HPDE6-E6E7 (cell line): Measurements from ENCODE around the gene CD96.
"Not testable (repeated sequence)": the region's sequence is repeated elsewhere in the genome, so short reads cannot be mapped to it uniquely, and the experiment has no call there.

Experiments
- DNase-seq: peaks from one replicate; pipeline ENCODE4 v3.0.0; 2011; ENCODE audit warnings: missing footprints; ENCODE audit errors: extremely low spot score

CD96 gene

DNA sequence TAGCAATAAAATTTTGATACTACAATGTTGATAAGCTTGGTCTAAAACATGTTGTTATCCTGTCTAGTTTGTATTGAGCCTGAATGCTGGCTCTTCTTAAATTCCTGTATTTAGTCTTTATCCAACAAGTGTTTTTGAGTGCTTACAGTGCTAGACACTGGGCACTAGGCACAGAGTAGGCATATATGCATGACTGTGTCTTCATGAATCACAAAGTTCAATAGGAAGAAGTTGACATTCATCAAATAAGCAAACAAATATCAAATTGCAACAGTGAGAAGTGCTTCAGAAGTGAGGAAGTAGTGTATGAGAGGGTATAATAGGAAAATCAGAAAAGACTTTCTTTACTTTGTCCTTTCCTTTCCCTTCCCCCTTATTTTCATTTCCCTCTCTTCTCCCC lies 6.8 kb downstream of the CD96 start:
- DNase-seq, result no peak

DNA sequence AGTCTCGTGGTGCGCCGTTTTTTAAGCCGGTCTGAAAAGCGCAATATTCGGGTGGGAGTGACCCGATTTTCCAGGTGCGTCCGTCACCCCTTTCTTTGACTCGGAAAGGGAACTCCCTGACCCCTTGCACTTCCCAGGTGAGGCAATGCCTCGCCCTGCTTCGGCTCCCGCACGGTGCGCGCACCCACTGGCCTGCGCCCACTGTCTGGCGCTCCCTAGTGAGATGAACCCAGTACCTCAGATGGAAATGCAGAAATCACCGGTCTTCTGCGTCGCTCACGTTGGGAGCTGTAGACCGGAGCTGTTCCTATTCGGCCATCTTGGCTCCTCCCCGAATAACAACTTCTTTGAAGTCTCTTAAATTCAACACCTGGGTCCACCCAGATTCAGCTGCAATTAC lies 19.9 kb downstream of the CD96 start:
- DNase-seq, result not testable (repeated sequence)

DNA sequence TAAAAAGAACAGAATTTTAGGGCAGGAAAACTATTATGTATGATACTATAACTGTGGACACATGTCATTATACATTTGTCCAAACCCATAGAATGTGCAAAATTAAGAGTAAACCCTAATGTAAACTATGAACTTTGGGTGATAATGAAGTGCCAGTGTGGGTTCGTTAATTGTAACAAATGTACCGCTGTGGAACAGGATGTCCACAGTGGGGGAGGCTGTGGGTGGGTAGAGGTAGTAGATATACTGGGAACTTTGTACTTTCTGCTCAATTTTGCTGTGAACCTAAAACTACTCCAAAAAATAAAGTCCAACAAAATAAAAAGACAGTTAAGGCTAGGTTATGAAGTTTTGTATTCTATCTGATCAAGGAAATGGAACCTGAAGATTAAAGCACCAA lies 24.8 kb downstream of the CD96 start:
- DNase-seq, result no peak

DNA sequence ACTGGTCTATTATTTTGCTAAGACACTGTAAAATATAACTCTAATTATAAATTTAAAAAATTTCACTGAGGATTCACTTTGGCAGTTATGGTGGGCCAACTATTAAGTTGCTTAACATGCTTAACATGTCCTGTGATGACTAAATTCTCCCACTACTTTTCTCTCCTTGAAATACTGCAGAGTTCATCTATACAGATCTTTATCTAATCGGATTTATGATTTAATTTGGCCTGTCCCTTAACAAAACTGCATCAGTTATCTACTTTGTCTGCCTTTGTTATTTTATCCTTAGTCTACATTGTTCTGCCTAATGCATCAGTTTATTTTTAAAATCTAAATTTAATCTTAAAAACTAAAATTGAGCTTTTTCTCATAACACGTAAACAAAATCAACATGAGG lies 26.4 kb downstream of the CD96 start:
- no peak for DNase-seq

DNA sequence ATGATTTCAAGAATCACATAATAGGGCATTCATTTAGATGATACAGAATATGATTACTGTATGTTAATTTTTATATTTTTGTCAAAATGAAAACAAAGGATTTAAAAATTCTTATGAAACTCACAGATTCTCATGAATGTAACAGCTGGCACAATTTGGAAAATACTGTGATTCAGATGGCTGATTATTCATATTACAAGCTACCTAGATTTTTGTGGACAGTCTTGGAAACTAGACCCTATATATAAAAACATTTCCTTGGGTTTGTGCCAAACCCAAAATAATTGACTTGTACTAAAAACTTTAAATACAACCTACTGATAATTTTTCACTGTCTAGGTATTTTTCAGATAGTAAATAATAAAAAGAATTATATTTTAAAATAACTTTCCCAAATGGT lies 26.9 kb downstream of the CD96 start:
- no peak for DNase-seq

DNA sequence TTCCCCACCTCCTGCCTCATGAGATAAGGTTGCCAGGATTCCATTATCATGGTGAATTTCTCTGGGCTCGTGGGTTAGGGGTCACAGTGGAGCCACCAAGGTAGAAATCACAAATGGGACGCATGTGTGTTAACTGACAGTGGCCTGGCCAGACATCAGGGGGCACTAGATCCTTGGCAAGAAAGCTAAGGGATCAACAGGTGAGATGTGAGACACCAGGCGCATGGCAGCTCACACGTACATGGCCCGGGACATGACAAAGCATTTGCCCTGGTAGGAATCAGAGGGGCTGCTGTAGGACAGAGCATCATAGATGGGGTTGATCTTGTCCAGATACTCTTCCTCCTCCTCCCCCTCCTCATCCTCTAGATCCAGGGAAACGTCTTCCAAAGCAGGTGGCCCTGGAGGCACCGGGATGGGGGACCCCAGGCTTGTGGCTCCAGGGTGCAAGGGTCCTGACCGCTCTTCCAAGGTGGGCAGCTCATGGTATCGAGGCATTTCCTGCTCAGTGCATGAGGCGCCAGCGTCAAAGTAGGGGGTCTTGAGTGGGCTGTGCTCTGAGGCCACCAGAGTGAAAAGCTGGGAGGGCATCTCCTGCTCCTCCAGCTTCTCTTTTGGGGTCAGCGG lies 28.5 kb downstream of the CD96 start:
- DNase-seq, result no peak

DNA sequence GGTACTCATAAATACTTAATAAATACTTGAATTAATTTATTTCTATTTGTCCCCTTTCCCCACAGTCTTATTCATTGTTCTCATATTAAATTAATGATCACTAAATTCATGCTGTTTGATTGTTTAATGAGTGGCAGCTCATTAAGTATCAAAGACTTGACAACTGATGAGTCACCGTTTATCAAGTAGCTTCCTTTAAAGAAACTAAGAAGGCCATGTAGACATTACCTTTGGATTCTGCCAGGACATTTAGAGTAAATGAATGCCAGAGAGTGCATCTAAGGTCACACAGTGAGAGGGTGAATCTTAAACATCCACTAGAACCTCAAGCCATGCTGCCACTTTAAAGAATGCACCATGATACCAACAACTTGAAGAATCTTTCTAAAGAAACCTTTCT lies 29.3 kb downstream of the CD96 start:
- no peak for DNase-seq

DNA sequence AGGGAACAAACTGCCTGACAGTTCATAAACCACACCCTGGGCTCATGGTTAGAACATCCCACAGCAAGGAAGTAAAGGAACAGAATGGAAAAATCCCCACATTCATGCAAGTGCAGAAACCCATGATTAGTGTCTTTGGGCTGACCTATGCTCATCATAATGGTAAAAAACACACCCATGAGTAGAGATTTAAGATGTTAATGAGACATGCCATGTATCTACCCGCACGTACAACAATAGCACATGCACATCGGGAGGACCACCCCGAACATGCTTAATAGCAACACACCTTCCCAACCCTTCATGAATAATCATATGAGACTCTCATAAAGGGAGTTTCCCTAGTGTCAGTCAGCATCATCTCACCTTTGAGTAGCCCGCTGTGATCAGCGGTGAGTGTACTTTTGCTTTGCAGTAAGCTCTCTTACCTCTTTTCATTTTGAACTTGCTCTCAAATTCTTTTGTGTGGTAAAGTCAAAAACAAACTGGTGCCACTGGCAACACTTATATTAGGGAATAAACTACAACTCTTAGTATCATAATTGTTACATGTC lies 30.0 kb downstream of the CD96 start:
- no peak for DNase-seq

DNA sequence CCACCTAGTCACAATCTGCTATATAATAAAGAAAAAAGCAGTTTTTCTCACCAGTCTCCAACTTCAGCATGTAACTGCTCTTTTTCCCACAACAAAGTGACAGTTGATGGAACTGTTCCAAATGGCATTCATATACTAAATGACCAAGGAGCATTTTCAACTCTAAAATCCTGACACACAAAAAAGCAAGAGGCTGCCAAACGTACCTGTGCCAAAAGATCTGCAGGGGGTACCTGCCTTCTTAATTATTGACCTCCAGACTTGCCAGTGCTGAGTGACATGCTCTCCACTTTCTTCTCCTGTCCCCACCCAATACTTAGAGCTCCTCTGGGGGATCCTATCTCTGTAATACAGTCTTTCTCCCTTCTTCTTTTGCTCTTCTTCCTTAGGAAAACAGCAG lies 35.1 kb downstream of the CD96 start:
- DNase-seq, result no peak

DNA sequence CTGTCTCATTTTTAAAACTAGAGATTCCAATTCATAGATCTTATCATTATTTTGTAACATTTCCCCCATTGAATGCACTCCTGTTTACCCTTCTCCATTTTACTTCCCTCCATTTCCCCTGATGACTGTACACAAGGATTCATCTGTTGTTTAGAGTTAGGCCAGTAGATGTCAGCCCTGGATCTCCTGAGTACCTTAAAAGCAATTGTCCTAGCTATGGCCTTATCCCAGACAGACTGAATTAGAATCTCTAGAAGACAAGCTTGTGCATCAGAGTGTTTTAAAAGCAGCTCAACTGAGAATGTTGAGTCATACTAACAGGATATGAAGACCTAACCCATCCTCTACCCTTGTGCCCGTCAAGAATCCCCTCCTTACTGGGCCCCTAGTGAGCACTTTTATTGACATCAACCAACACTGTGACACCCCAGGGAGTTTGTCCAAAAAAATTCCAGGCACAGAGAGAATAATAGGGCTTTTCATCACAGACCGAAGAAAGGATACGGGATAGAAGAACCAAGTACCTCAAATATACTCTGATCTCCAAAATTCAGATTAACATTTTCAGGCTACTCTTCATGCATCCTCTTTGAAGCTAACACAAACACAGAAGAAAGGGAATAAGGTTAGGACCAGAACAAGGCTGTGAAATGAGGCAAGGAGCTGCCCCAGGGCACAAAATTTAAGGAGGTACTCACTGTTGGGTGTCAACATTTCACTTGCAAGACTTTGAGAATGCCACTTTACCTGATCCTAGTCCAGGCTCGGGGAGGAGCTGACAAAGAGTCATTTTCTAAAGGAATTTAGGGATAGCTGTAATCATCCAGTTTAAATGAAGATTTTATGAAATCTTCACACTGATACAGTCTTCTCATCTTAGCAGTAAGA lies 36.0 kb downstream of the CD96 start:
- peak; percentile 67 for DNase-seq

DNA sequence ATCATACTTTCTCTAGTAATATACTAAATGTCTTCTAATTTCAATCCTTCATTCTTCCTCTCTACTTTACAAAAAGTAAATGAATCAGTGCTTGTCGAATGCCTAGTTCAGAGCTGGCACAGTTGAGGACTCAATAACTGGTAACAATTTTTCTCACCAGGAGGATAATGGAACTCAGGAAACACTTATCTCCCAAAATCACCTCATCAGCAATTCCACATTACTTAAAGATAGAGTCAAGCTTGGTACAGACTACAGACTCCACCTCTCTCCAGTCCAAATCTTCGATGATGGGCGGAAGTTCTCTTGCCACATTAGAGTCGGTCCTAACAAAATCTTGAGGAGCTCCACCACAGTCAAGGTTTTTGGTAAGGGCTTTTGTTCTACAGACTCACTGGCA lies 36.9 kb downstream of the CD96 start:
- DNase-seq, result no peak

DNA sequence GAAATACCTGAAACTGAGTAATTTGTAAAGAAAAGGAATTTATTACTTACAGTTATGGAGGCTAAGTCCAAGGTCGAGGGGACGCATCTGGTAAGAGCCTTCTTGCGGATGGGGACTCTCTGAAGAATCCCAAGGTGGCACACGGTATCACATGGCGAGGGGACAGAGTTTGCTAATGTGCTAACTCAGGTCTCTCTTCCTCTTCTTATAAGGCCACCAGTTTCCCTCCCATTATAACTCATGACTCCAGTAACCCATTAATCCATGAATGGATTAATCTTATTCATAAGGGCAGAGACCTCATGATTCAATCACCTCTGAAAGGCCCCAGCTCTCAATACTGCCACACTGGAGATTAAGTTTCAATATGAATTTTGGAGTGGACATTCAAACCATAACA lies 37.5 kb downstream of the CD96 start:
- no peak for DNase-seq

DNA sequence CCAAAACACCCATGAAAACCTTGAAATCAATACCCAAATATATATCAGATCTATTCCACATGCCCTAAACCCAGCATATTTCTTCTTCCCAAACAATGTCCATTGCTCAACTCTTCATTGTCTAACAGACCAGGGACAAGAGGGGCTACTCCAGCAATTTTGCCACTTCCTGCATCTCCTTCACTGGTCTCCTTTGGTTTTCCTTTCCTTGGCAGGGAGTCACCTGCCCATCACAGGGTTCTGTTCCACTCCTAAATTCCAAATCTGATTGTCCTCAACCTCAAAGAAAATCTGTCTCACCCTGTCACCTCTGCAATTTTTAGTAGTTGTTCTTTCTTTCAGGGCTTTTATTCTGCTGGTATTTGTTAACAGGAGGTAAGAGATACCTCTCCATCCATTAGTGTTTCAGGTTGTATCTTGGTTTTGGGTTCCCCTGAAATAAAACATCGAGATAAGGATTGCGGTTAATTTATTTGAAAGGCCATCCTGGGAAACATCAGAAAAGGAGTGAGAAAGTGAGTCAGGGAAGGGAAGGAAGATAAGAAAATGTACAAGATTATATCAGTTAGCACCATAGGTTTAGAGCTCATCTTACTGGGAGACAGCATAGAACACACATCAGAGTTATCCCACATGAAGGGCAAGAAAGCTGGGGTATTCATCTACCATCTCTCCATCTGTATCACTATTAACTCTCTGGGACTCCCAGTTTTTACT lies 39.6 kb downstream of the CD96 start:
- no peak for DNase-seq

DNA sequence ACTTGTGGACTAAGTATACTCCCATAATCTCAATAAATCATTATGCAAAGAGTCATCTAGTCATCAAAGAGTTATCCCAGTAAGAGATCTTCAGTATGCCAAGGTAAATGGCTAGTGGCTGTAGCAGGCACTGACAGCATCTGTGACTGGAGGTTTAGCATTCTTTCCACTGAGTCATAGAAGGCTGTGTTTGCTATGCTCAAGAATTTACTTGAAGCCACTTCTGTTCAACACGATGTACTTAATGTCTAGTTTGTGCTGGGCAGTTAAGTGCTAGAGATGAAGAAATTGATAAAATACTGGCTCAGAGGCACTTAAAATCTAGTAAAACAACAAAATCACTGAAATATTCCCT lies 40.1 kb downstream of the CD96 start:
- peak; percentile 47 for DNase-seq

DNA sequence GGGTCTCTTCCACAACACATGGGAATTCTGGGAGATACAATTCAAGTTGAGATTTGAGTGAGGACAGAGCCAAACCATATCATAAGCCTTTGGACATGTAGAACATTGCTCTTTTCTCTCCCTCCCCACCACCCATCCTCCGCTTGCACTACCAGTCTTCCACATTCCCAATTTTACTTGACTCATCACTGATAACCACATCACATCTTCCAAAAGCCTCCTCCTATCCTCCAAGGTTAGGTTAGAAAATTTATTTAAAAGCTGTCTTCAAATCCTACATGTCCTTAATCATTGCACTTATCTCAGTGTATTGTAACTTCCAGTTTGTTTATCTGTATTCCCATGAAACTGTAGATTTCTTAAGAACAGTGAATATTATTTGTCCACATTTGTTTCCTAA lies 42.7 kb downstream of the CD96 start:
- no peak for DNase-seq

DNA sequence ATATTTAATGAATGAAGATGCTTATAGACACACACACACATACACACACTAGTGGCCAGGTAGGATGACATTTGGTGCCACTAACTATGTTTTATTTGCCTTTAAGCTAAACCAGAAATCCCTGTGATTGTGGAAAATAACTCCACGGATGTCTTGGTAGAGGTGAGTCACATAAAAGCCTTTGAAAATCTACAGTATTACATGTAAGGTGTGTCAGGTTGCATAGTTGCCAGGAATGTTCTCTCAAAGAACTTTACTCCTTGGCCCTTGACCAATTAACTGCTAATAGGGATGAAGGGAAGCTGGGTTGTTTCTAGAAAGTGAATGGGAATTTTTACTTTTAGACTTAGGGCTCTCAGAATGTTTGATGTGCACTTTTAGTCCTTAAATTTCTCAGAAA lies 43.2 kb downstream of the CD96 start:
- peak; percentile 70 for DNase-seq

DNA sequence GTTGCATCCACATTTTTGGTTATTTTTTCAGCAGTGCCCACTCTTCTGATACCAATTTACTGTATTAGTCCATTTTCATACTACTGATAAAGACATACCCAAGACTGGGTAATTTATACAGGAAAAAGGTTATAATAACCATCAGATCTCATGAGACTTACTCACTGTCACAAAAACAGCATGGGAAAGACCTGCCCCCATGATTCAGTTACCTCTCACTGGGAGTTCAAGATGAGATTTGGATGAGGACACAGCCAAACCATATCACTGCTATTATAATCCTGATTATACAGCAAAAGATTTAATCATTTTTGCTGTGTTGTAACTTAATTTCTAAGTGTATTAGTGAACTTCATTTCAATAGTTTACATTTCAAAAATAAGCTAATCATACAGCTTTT lies 46.5 kb downstream of the CD96 start:
- DNase-seq, result no peak

DNA sequence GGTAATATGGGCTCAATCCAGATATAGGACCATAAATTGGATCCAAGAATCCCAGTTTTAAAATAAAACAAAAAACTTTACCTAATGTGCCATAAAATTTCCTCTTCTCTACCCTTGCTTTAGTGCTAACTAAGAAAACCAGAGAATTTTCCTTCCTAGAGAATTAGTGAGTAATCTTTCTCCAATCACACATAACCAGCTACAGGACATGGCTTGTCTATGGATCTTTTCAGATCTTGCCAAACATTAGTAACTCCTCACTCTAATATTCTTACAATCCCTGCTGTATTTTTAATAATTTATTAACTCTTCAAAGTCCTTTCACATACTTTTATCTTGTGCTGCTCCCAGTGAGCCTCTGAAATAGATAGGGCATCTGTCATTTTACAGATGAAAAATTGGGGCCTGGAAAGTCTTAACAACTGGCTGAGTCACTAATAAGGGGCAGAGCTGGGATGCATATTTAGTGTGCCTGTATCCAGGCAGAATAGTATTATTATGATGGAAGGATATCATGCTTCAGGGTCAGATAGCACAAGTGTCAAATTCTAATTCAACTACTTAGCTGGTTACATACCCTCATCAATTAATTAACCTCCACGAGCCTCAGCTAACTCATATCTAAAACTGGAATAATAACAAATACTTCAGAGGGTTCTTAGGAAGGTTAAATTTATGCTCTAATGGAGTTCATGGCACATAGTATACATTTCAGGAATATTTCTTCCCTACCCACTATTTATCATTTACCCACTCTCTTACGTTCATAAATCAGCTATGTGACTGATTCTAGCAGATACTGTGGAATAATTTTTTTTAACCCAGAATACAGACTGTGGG lies 47.5 kb downstream of the CD96 start:
- no peak for DNase-seq

DNA sequence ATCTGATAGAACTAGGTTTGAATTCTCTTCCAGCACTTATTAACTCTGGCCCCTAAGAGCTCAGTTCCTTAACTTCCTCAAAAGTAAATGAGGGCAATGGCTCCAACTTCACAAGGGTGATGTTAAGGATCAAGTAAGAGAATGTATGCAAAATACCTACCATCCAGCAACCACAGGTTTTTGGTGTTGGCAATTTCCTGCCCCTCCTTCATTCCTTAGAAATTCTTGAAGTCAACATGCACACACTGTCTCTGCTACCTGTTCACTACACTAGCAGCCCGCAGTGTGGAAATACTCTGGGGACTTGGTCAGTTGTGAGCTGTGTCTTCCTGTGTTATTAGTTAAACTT lies 48.1 kb downstream of the CD96 start:
- no peak for DNase-seq

DNA sequence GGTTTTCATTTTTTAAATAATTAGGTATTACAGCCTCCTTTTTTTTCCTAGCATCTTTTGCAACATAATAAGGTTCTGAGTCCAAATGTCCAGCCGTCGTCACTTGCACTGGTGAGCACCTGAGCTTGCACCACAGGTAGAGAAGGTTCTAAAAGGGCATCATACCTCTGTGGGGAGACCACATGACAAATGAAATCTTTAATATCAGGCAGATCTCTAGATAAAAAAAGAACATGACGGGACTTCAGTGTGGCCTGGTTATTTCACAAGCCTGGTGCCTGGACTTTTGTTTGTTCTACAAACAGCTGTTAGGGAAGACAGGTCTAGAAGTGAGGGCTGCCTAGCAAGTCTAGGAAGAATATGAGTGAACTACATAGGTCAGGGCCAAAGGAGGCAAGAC lies 49.6 kb downstream of the CD96 start:
- no peak for DNase-seq

DNA sequence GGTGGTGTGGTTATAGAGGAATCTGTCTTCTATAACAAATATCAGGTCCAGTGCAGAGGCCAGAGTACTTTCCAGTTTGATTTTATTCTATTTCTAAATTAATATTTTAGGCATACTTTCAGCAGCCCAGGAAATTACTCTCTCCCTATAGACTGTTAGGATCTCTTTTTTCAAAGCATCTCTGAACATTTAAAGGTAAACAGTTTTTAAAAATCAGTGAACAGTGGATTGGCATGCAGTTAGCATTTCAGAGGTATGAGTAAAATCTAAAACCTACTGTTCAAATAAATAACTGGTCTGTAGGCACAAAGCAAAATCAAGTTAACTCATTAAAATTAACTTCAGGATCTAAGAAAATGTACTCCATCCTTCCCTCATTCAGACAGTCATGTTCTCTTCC lies 50.1 kb downstream of the CD96 start:
- no peak for DNase-seq

DNA sequence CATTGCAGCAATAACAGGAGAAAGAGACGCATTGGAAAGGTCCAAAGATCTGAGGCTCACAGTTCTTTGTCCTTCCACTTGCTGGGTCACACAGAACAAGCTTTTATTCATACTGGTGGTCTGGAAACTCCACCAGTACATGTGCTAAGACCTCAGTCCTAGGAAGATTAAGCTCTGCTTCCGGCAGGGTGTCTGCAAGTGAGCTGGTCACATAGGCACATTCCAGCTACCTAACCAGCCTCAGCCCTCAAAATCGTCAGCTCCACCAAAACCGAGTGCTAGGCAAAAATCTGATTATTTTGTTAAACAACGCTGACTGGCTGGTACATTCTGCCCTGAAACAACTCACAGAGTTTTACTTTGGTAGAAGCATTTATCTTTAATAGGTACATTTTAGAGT lies 50.9 kb downstream of the CD96 start:
- DNase-seq, result no peak
